Liver (tissue), 3 donors: ENCODE results near the gene BST1.

Experiments
- FOXA1 ChIP-seq: IDR thresholded peaks from 2 replicates; pipeline ENCODE4 v1.6.1; 2016; ENCODE audit warnings: antibody characterized with exemption
- HNF4G ChIP-seq: IDR thresholded peaks from 2 replicates; pipeline ENCODE4 v1.6.1; 2016; ENCODE audit warnings: antibody characterized with exemption
- JUND ChIP-seq, 2 donors: IDR thresholded peaks; 2 replicates each; pipeline ENCODE4 v1.6.1; 2016; ENCODE audit warnings: antibody characterized with exemption in 2 of 2
- REST ChIP-seq: IDR thresholded peaks from 2 replicates; pipeline ENCODE4 v1.6.1; 2016; ENCODE audit warnings: antibody characterized with exemption, mild to moderate bottlenecking
- TF ChIP-seq, protein P1 (sequence below): fragments of 150-350 bp; IDR thresholded peaks from 2 replicates; pipeline ENCODE4 v1.5.1; 2017; ENCODE audit warnings: improper control_type of control experiment, low read depth, low read length; ENCODE audit not compliant: missing input control
- TF ChIP-seq, protein P2 (sequence below): IDR thresholded peaks from 2 replicates; pipeline ENCODE4 v1.6.1; 2016; ENCODE audit warnings: antibody characterized with exemption
- TF ChIP-seq, protein P3 (sequence below): IDR thresholded peaks from 2 replicates; pipeline ENCODE4 v1.6.1; 2016; ENCODE audit warnings: antibody characterized with exemption
- donor health status: healthy.
- donor health status: healthy.

DNA sequence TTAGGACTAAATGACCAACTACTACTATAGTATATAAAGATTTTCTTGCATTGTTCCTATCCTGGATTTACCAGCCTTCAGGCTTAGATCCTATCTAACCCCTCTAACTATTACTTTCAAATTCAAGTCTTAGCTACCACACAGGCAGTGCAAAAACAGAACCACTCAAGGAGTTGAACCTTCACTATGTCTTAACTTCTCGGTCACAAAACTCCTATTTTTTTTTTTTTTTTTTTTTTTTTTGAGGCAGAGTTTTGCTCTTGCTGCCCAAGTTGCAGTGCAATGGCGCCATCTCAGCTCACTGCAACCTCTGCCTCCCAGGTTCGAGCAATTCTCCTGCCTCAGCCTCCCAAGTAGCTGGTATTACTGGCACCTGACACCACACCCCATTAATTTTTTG lies 27.5 kb upstream of the BST1 start:
- TF ChIP-seq, protein P1, sequence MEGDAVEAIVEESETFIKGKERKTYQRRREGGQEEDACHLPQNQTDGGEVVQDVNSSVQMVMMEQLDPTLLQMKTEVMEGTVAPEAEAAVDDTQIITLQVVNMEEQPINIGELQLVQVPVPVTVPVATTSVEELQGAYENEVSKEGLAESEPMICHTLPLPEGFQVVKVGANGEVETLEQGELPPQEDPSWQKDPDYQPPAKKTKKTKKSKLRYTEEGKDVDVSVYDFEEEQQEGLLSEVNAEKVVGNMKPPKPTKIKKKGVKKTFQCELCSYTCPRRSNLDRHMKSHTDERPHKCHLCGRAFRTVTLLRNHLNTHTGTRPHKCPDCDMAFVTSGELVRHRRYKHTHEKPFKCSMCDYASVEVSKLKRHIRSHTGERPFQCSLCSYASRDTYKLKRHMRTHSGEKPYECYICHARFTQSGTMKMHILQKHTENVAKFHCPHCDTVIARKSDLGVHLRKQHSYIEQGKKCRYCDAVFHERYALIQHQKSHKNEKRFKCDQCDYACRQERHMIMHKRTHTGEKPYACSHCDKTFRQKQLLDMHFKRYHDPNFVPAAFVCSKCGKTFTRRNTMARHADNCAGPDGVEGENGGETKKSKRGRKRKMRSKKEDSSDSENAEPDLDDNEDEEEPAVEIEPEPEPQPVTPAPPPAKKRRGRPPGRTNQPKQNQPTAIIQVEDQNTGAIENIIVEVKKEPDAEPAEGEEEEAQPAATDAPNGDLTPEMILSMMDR: no peak
- no peak for TF ChIP-seq JUND (IDR thresholded peaks at IDR 0.05)
- no peak for TF ChIP-seq FOXA1
- TF ChIP-seq, protein P2, sequence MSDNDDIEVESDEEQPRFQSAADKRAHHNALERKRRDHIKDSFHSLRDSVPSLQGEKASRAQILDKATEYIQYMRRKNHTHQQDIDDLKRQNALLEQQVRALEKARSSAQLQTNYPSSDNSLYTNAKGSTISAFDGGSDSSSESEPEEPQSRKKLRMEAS: no peak
- no peak for TF ChIP-seq REST
- TF ChIP-seq, protein P3, sequence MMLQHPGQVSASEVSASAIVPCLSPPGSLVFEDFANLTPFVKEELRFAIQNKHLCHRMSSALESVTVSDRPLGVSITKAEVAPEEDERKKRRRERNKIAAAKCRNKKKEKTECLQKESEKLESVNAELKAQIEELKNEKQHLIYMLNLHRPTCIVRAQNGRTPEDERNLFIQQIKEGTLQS: no peak
- TF ChIP-seq HNF4G: no peak
